Left hindlimb (tissue), 1 donor: ENCODE measurements around the gene ZFAND4.
"Not testable (repeated sequence)": the region's sequence is repeated elsewhere in the genome, so short reads cannot be mapped to it uniquely, and the experiment has no call there.

Experiments
- DNase-seq: peaks from one replicate; pipeline ENCODE4 v3.0.0-alpha.2; 2018

The ZFAND4 gene

GRCh38 chr10:45586028-45586824 is 86.3 kb downstream of the ZFAND4 start:
- no peak for DNase-seq

- DNase-seq, result no peak
These were observed 87.4 kb downstream of the ZFAND4 start for GRCh38 chr10:45585131-45585530.

DNA sequence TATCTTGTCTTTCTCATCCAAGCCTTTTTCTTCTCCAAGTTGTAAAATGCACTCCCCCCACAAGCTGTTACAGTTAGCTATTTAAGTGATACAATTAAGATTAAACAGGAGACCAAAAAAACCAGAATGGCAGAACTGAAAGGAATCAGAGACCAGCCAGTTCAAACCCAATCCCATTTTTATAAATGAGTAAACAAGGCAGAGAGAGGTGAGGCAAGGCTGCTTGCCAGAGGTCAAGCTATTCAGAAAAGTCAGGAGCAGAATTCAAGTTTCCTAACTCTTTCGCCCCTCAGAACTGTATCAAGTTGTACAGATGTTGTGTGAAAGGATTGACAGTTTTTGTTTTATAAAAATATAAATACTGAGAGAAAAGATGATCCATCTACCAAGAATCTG is 90.2 kb downstream of the ZFAND4 start:
- DNase-seq, result no peak

- DNase-seq, result no peak
These were observed 90.8 kb downstream of the ZFAND4 start for GRCh38 chr10:45581582-45582385.

- DNase-seq, result no peak
These were observed 91.4 kb downstream of the ZFAND4 start for GRCh38 chr10:45581216-45581549.

DNA sequence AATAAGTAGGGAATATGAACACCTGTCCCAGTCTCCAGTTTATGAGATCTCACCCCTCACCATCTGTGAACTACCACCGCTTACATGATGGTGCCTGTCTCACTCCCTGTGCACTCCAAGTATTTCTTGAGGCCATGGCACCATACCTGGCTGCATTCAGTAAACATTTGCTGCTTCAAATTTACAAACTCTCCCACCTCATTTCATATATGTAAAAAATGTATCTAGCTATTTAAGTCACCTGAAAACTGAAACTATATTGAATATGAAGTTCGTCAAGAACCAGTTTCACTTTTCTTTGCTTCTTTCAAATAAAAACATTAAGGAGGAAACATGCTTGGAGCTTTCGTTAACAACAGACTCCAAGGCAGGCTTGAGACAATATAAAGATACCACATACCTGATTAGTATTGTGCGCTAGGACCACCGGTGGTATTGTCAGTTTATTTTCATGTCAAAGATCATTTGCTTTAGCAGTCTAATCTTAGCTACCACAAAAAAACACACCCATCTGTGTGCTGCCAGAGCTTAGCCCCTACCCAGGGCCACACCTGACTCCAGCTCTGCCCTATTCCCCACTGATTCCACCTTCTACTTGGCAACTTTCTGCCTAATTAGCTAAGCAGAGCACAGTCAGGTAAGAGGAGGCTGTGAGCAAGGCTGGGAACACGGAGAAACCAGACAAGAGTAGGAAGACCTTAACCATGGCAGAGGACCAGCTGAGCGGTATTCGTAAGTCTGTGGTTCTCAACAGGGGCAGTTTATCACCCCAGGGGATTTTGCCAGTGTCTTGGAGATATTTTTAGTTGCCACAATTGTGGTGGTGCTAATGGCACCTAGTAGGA is 92.0 kb downstream of the ZFAND4 start:
- no peak for DNase-seq

DNA sequence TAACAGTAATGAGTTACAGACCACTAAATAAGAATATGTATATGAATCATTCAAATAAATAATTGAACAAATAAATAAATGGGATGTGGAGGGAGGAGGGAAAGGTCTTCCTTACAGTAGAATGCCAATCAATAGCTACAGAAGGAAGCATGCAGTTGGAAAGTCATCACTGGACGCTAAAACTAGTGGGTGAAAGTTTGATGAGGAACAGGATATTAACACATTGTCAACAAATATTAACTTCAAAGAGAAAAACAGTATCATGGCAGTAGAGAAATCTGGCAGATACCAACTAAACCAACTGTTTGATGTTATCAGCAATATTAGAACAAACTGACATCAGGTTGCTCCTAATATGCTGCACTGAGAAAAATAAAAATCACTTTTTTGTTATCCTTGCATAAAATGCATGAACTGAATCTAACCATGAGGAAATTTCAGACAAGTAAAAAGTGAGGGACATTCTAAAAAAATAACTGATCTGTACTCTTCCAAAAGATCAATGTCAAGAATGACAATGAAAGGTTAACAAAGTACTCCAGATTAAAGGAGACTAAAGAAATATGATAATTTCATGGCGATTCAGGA is 94.1 kb downstream of the ZFAND4 start:
- DNase-seq, result no peak

DNA sequence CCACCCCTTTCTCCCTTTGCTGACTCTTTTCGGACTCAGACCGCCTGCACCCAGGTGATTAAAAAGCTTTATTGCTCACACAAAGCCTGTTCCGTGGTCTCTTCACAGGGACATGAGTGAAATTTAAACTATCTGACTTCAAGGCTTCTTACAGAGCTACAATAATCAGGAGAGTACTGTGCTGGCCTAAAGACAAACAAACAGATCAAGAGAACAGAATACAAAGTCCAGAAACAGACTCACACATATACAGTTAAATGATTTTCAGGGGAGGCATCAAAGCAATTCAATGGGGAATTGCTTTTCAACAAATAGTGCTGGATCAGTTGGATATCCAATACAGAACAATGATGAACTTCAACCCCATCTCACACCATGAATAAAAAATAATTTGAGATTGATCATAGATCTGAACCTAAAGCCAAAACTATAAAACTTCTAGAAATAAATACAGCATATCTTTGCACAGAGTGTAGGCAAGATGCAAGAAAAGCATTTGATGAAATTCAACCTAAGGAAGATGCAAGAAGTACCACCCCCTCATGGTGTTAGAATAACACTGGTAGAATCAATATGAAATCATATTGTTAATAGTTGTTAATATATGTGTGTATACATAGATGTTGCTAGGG is 96.5 kb downstream of the ZFAND4 start:
- DNase-seq, result no peak

DNA sequence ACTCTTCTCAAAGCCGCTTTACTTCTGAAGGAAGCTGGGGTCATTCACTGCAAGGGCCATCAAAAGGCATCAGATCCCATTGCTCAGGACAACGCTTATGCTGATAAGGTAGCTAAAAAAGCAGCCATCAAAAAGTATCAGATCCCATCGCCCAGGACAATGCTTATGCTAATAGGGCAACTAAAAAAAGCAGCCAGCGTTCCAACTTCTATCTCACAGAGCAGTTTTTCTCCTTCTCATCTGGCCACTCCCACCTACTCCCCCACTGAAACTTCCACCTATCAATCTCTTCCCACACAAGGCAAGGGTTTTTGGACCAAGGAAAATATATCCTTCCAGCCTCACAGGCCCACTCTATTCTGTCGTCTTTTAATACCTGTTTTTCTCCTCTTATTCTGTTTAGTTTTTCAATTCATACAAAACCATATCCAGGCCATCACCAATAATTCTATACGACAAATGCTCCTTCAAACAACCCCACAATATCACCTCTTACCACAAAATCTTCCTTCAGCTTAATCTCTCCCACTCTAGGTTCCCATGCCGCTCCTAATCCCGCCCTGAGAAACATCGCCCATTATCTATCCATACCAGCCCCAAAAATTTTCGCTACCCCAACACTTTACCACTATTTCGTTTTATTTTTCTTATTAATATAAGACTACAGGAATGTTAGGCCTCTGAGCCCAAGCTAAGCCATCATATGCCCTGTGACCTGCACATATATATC is 97.4 kb downstream of the ZFAND4 start:
- DNase-seq, result not testable (repeated sequence)

DNA sequence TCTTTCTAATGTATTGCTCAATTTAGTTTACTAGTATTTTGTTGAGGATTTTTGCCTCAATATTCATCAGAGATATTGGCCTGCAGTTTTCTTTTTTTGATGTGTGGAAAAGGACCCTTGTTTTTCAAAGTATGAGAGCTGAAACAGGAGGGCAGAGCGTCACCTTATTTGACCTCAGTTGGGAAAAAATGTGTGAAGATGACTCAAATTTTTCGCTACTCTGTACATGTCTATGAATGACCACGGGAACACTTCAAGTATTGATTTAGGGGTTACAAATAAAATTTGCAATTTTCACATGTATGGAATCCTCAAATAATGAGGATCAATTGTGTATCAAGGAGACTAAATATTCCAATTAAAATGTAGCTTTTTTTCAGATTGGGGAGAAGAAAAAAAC is 103.1 kb downstream of the ZFAND4 start:
- no peak for DNase-seq

DNA sequence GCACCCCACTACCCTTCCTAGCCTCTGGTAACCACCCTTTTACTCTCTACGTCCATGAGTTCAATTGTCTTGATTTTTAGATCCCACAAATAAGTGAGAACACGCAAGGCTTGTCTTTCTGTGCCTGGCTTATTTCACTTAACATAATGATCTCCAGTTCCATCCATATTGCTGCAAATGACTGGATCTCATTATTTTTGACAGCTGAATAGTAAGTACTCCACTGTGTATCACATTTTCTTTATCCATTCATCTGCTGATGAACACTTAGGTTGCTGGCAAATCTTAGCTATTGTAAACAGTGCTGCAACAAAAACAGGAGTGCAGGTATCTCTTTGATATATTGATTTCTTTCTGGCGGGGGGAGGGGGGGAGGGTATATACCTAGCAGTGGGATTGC is 106.2 kb downstream of the ZFAND4 start:
- DNase-seq, result no peak
